Parathyroid adenoma (tissue), 2 donors: Measurements from ENCODE around the gene IFT43.
"Not testable (repeated sequence)": the region's sequence is repeated elsewhere in the genome, so short reads cannot be mapped to it uniquely, and the experiment has no call there.

Experiments
- H2AFZ ChIP-seq: fragments of 300-600 bp; sonication (generic); one replicate; pipeline ENCODE4 v1.7.0; 2017; ENCODE audit warnings: antibody characterized with exemption, mild to moderate bottlenecking
- H3K27ac ChIP-seq: fragments of 300-600 bp; sonication (generic); one replicate; pipeline ENCODE4 v1.7.0; 2017
- H3K27me3 ChIP-seq: fragments of 300-600 bp; sonication (generic); one replicate; pipeline ENCODE4 v1.7.0; 2017; ENCODE audit warnings: low read length; ENCODE audit not compliant: control insufficient read depth, insufficient read depth
- H3K36me3 ChIP-seq: fragments of 300-600 bp; sonication (generic); one replicate; pipeline ENCODE4 v1.7.0; 2017; ENCODE audit warnings: low read length; ENCODE audit not compliant: control insufficient read depth, insufficient read depth
- H3K4me1 ChIP-seq: fragments of 300-600 bp; sonication (generic); one replicate; pipeline ENCODE4 v1.7.0; 2017; ENCODE audit warnings: control low read depth
- H3K4me2 ChIP-seq: fragments of 300-600 bp; sonication (generic); one replicate; pipeline ENCODE4 v1.7.0; 2017; ENCODE audit warnings: low read length
- H3K4me3 ChIP-seq: fragments of 300-600 bp; sonication (generic); one replicate; pipeline ENCODE4 v1.7.0; 2017; ENCODE audit warnings: low read depth, low read length
- H3K79me2 ChIP-seq: fragments of 300-600 bp; sonication (generic); one replicate; pipeline ENCODE4 v1.7.0; 2017; ENCODE audit warnings: control low read depth
- H3K9ac ChIP-seq: fragments of 300-600 bp; sonication (generic); one replicate; pipeline ENCODE4 v1.7.0; 2017; ENCODE audit warnings: mild to moderate bottlenecking
- H3K9me3 ChIP-seq: fragments of 300-600 bp; sonication (generic); one replicate; pipeline ENCODE4 v1.7.0; 2017; ENCODE audit warnings: low read length; ENCODE audit not compliant: control insufficient read depth
- CTCF ChIP-seq: fragments of 300-600 bp; sonication (generic); IDR thresholded peaks from one replicate; pipeline ENCODE4 v1.7.0; 2017; ENCODE audit warnings: antibody characterized with exemption, mild to moderate bottlenecking
- donor health status: primary hyperparathyroidism.

IFT43 gene

DNA sequence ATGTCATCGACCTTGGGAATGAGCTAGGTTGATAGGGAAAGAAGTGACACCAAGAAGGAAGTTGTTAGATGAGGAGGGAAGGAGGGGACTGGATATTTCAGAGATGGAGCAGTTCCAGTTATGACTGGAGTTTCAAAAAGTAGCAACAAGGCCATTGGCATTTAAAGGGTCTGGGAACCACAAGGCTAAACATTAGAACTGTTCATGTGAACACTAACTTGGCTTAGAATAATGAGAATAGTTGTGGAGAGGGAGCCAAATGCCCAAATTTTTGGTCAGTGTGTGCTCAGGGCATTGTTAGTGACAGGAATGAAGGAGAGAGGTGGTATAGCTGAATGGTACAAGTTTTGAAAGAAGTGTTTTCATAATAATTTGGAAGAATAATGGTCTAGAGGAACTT lies 16.8 kb downstream of the IFT43 start:
- H3K9me3 ChIP-seq, result no peaks in the 10 kb centered on the region
- H3K4me3 ChIP-seq, result no peak overlapping the region
- H2AFZ ChIP-seq, result no peak overlapping the region
- no peak for TF ChIP-seq CTCF
- no peaks in the 10 kb centered on the region for H3K36me3 ChIP-seq
- no peak overlapping the region for H3K27ac ChIP-seq
- peaks cover 17% of the 10 kb centered on the region for H3K79me2 ChIP-seq
- H3K4me2 ChIP-seq, result no peak overlapping the region
- no peak overlapping the region for H3K9ac ChIP-seq
- peaks cover 3% of the 10 kb centered on the region for H3K4me1 ChIP-seq
- H3K27me3 ChIP-seq, result no peaks in the 10 kb centered on the region

- H3K36me3 ChIP-seq, result no peaks in the 10 kb centered on the region
- peaks cover 12% of the 10 kb centered on the region for H3K79me2 ChIP-seq
- no peaks in the 10 kb centered on the region for H3K27me3 ChIP-seq
- no peak overlapping the region for H3K9ac ChIP-seq
- peaks cover 3% of the 10 kb centered on the region for H3K4me1 ChIP-seq
- H3K9me3 ChIP-seq, result no peaks in the 10 kb centered on the region
- no peak overlapping the region for H3K4me3 ChIP-seq
- no peak overlapping the region for H3K4me2 ChIP-seq
- TF ChIP-seq CTCF, result no peak
- no peak overlapping the region for H3K27ac ChIP-seq
- no peak overlapping the region for H2AFZ ChIP-seq
These were observed 20.7 kb downstream of the IFT43 start for GRCh38 chr14:76006253-76006652.

DNA sequence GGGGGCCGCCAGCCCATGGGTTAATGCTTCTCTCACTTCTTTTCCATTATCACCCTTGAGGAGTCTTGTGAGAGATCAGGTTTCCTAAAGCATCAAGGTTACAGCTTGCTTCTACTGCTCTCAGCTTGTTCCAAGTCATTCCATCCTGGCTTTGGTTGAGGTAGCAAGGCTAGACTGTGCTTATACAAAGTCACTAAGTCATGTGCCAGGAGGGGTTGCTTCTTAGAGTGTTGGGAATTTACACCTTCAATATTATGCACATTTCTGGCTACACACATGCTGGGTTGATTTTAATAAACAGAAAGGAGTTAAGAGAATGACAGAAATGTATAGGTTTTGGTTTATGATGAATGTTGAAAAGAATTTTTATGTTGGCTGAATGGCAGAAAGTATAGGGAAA lies 21.8 kb downstream of the IFT43 start:
- Histone ChIP-seq H3K4me3 (no peak overlapping the region), H3K4me1 (peaks cover 3% of the 10 kb centered on the region), H3K27me3 (no peaks in the 10 kb centered on the region), H3K27ac (no peak overlapping the region), H2AFZ (no peak overlapping the region), H3K9me3 (no peaks in the 10 kb centered on the region), H3K36me3 (no peaks in the 10 kb centered on the region), H3K4me2 (no peak overlapping the region), H3K9ac (no peak overlapping the region), H3K79me2 (peaks cover 6% of the 10 kb centered on the region)
- TF ChIP-seq CTCF, result no peak

DNA sequence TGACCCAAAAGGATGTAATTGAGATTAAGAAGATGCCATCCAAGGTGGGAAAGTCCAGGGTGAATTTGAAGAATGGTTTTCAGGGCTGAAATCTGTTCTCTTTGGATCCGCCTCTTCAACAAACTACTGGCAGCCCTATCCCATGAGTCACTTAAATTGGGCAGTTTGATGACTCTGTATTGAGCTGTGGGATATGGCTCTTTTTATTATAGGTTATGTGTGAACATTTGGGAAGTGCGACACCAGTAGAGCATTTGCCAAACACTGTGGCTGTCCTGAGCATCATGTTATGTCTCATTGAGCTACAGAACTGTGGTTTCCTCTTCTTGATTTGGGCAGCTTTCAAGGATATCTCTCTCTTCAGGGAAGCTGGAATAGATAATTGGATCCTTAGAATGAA lies 22.3 kb downstream of the IFT43 start:
- no peaks in the 10 kb centered on the region for H3K36me3 ChIP-seq
- H3K9me3 ChIP-seq, result no peaks in the 10 kb centered on the region
- peaks cover 3% of the 10 kb centered on the region for H3K4me1 ChIP-seq
- H3K4me3 ChIP-seq, result no peak overlapping the region
- no peak overlapping the region for H3K4me2 ChIP-seq
- H3K27ac ChIP-seq, result no peak overlapping the region
- no peaks in the 10 kb centered on the region for H3K27me3 ChIP-seq
- TF ChIP-seq CTCF, result no peak
- no peak overlapping the region for H3K9ac ChIP-seq
- peaks cover 4% of the 10 kb centered on the region for H3K79me2 ChIP-seq
- no peak overlapping the region for H2AFZ ChIP-seq

DNA sequence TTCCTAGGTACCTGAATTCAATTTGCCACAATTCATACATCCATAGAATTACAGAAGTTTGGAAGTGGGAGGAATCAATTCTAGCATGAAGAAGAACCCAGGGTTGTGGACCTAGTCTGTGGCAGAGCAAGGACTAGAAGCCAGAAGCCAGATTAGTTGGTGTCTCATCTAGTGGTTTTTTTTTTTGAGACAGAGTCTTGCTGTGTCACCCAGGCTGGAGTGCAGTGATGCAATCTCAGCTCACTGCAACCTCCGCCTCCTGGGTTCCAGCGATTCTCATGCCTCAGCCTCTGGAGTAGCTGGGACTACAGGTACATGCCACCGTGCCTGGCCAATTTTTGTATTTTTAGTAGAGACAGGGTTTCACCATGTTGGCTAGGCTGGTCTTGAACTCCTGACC lies 24.1 kb downstream of the IFT43 start:
- H3K27ac ChIP-seq, H3K9me3 ChIP-seq, H3K79me2 ChIP-seq, H2AFZ ChIP-seq, H3K4me2 ChIP-seq, H3K36me3 ChIP-seq, H3K4me3 ChIP-seq, H3K9ac ChIP-seq, H3K4me1 ChIP-seq, H3K27me3 ChIP-seq: not testable (repeated sequence)
